ENCODE results near the gene ECI2.

The ECI2 gene

GRCh38 chr6:4163408-4164116 is 28.2 kb upstream of the ECI2 start:
- Histone ChIP-seq H3K4me1 (ENCODE audit: control insufficient read depth, insufficient read depth, low read length) (no peaks in the 10 kb centered on the region), H3K36me3 (ENCODE audit: control insufficient read depth in 2 of 2, insufficient read depth in 1 of 2, low read length in 2 of 2) (no peaks in the 10 kb centered on the region)
- CTCF ChIA-PET = interaction anchor here (0.6 kb wide), 1 partner anchor 125 kb away, joined by 3 read pairs; no protein-coding TSS in a partner anchor

GRCh38 chr6:4162370-4162769 is 27.0 kb upstream of the ECI2 start:
- H3K4me1 ChIP-seq (ENCODE audit: control insufficient read depth, insufficient read depth, low read length) = no peaks in the 10 kb centered on the region
- H3K36me3 ChIP-seq (ENCODE audit: control insufficient read depth in 2 of 2, insufficient read depth in 1 of 2, low read length in 2 of 2) = no peaks in the 10 kb centered on the region
- H3K4me3 ChIP-seq (ENCODE audit: low read depth, low read length) = no peak overlapping the region
- no peak overlapping the region for H3K27ac ChIP-seq (ENCODE audit: extremely low read depth, low read depth, low read length)
- CTCF ChIA-PET = no interaction called here
- TF ChIP-seq ZNF561 (tag by site-specific recombination; IDR thresholded peaks at IDR 0.05; ENCODE audit: borderline replicate concordance) = no peak
- TF ChIP-seq ZNF791 (tag by site-specific recombination; IDR thresholded peaks at IDR 0.05) = no peak
- no peak for TF ChIP-seq GFI1B (tag by site-specific recombination; IDR thresholded peaks at IDR 0.05)
- TF ChIP-seq INSM2 (tag by site-specific recombination; IDR thresholded peaks at IDR 0.05) = no peak
- TF ChIP-seq ZNF677 (tag by site-specific recombination; IDR thresholded peaks at IDR 0.05) = no peak
- TF ChIP-seq BCL6B (tag by site-specific recombination; IDR thresholded peaks at IDR 0.05) = no peak
- no peak for TF ChIP-seq ZNF239 (tag by site-specific recombination; IDR thresholded peaks at IDR 0.05)
- no peak for TF ChIP-seq ZNF175 (tag by site-specific recombination; IDR thresholded peaks at IDR 0.05)
- no peak for TF ChIP-seq ZNF416 (tag by site-specific recombination; IDR thresholded peaks at IDR 0.05)
- no peak for TF ChIP-seq PRDM6 (tag by site-specific recombination; IDR thresholded peaks at IDR 0.05)
- no peak for TF ChIP-seq HOXD13 (CRISPR knock-in tag; IDR thresholded peaks at IDR 0.05; ENCODE audit: borderline replicate concordance)
- H3K9me3 ChIP-seq (ENCODE audit: control insufficient read depth, insufficient read depth, low read depth, low read length) = no peaks in the 10 kb centered on the region
- POLR2A ChIA-PET = no interaction called here

More at GRCh38 chr6:4163408-4164116, 28.2 kb upstream of the ECI2 start:
- Histone ChIP-seq H3K27ac (ENCODE audit: extremely low read depth, low read depth, low read length) (no peak overlapping the region), H3K4me3 (ENCODE audit: low read depth, low read length) (no peak overlapping the region), H3K9me3 (ENCODE audit: control insufficient read depth, insufficient read depth, low read depth, low read length) (no peaks in the 10 kb centered on the region)
- POLR2A ChIA-PET = no interaction called here
- no peak for TF ChIP-seq ZNF585B (tag by site-specific recombination; IDR thresholded peaks at IDR 0.05)
- no peak for TF ChIP-seq ZNF23 (tag by site-specific recombination; IDR thresholded peaks at IDR 0.05; ENCODE audit: borderline replicate concordance)
- TF ChIP-seq HOXD13 (CRISPR knock-in tag; IDR thresholded peaks at IDR 0.05; ENCODE audit: borderline replicate concordance) = no peak
- no peak for TF ChIP-seq ZNF624 (tag by site-specific recombination; IDR thresholded peaks at IDR 0.05)
- TF ChIP-seq ZNF610 (tag by site-specific recombination; IDR thresholded peaks at IDR 0.05; ENCODE audit: borderline replicate concordance) = no peak
- TF ChIP-seq ZSCAN4 (tag by site-specific recombination; IDR thresholded peaks at IDR 0.05) = no peak
- no peak for TF ChIP-seq ZNF76 (tag by site-specific recombination; IDR thresholded peaks at IDR 0.05; ENCODE audit: borderline replicate concordance, low read depth)
